ENCODE measurements around the gene ALX3. TPM values are rescaled to one million over a fixed set of nuclear protein-coding genes. Genes with fewer than 3 reads are reported as not detected.

Gene ALX3
- total RNA-seq, 6 experiments from 2014 or later: not detected

DNA sequence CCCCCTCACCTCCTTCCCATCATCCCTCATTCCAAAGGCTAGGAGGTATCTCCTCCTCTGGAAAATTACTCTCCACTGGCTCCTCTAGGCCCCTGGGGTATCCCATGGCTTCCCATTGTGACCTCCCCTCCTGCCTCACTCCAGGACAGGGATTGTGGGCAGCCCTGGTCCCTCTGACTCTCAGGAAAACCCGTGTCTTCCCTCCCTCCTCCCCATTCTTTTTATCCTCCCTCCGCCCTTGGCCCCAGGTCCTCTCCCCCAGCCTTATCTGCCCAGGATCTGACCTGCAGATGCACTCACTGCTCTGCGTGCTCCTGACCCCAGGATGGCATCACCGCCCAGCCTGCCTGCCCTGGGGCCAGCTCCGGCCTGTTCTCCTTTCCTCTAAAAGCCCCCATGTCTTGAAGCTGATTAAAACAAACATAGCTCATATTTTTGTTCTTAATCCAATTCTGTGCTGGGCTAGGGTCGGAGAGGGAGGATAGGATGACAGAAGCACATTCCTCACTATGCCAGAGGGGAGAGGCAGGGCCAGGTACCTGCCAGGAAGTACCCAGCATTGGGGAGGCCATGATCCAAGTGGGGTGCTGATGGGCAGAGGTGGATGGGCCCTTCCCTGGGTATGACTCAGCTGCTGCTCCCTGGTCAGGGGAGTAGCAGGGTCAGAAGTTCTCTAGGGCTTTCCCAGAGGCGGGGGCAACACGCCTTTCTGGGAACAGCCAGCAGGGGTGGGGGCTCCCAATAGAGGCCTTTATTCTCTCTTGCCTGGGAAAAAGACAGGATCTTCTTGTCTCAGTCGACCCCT, 28.0 kb upstream of the ALX3 start:
- no peak overlapping the region for H3K4me3 ChIP-seq
- DNase-seq (peak in 1 of 3 donors; percentile 76), ATAC-seq (peak; percentile 22 to 90 (median 46))
- no peak overlapping the region for H3K27ac ChIP-seq
- H3K36me3 ChIP-seq: no peaks in the 10 kb centered on the region
- intact Hi-C loops (cut with DNase I): no loop called here
- no peaks in the 10 kb centered on the region for H3K9me3 ChIP-seq
- H3K27me3 ChIP-seq: no peaks in the 10 kb centered on the region
- WGBS (ENCODE audit: insufficient coverage, low coverage, low lambda C conversion rate, missing lambda C conversion rate): 53% methylated on average over 6 of the region's 9 CpGs
- H3K4me1 ChIP-seq: peaks cover 0 to 19% (median 1%) of the 10 kb centered on the region in 4 donors
- TF ChIP-seq, protein P1, sequence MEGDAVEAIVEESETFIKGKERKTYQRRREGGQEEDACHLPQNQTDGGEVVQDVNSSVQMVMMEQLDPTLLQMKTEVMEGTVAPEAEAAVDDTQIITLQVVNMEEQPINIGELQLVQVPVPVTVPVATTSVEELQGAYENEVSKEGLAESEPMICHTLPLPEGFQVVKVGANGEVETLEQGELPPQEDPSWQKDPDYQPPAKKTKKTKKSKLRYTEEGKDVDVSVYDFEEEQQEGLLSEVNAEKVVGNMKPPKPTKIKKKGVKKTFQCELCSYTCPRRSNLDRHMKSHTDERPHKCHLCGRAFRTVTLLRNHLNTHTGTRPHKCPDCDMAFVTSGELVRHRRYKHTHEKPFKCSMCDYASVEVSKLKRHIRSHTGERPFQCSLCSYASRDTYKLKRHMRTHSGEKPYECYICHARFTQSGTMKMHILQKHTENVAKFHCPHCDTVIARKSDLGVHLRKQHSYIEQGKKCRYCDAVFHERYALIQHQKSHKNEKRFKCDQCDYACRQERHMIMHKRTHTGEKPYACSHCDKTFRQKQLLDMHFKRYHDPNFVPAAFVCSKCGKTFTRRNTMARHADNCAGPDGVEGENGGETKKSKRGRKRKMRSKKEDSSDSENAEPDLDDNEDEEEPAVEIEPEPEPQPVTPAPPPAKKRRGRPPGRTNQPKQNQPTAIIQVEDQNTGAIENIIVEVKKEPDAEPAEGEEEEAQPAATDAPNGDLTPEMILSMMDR (IDR thresholded peaks at IDR 0.05): no peak
- no peak for TF ChIP-seq POLR2A (IDR thresholded peaks at IDR 0.05)

DNA sequence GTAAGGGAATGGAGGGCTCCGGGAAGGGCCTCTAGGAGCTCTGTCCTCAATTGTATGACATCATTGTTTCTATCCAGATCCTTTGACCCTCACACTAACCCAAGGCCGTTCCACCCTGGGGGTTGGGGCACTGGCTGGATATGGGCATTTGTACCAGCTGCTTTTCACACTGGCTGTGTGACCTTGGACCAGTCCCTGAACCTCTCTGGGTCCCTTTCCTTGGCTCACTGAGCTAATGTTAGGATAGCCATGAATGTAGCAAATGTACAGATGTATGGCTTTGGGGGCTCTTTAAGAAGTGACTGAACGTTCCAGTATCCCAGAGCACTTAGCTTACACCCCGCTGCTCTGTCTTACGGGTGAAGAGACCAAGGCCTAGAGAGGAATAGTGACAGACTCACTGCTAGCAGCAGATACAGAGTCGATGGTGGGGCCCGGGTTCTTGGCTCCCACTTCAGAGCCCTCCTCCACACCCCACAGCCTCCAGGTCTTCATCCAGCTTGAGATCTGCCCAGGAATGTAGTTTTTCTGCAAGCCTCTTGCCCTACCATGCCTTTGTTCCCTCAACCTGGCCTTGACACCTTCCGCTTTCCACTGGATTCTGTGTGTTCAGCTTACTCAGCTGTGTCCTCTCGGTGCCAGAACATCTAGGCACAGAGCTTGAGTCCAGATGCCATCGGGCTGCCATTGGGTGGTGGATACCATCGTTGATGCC, 27.2 kb upstream of the ALX3 start:
- Histone ChIP-seq H3K4me3 (no peak overlapping the region), H3K36me3 (no peaks in the 10 kb centered on the region), H3K4me1 (peaks cover 0 to 25% (median 5%) of the 10 kb centered on the region in 4 donors), H3K27ac (no peak overlapping the region), H3K27me3 (no peaks in the 10 kb centered on the region), H3K9me3 (no peaks in the 10 kb centered on the region)
- ATAC-seq: peak in 2 of 4 donors; percentile 22 to 52
- TF ChIP-seq, protein P1 (IDR thresholded peaks at IDR 0.05): no peak
- no peak for TF ChIP-seq POLR2A (IDR thresholded peaks at IDR 0.05)
- intact Hi-C loops (cut with DNase I): no loop called here
- no peak for DNase-seq
- WGBS (ENCODE audit: insufficient coverage, low coverage, low lambda C conversion rate, missing lambda C conversion rate): 67% methylated on average over 3 of the region's 11 CpGs

- intact Hi-C loops (cut with DNase I): no loop called here
- Histone ChIP-seq H3K4me3 (no peak overlapping the region), H3K4me1 (peaks cover 0 to 35% (median 7%) of the 10 kb centered on the region in 4 donors), H3K36me3 (no peaks in the 10 kb centered on the region), H3K27me3 (no peaks in the 10 kb centered on the region), H3K27ac (no peak overlapping the region), H3K9me3 (no peaks in the 10 kb centered on the region)
- no peak for DNase-seq
- no peak for TF ChIP-seq POLR2A (IDR thresholded peaks at IDR 0.05)
- TF ChIP-seq, protein P1 (IDR thresholded peaks at IDR 0.05): no peak
- no peak for ATAC-seq
- WGBS (ENCODE audit: insufficient coverage, low coverage, low lambda C conversion rate, missing lambda C conversion rate): 6% methylated on average over 2 of the region's 7 CpGs
Observed at GRCh38 chr1:110094931-110095654, 24.6 kb upstream of the ALX3 start.

DNA sequence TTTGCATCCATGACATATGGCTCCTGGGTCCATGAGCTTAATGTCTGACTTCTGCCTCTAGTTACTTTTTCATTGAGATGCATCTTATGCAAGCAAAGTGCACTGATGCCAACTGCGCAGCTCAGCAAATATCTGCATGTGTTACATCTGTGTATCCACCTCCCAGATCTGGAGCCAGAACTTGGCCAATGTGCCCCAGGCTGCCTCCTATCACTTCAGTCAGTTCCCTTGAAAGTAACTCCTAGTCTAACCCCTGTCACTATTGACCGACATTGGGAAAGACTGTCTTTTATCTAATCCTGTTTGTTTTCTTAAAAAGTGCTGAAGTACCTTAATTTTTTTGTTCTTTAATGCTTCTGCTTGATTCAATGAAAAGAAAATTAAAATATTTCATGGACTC, 22.5 kb upstream of the ALX3 start:
- DNase-seq (peak; percentile 65 to 91 (median 90)), ATAC-seq (peak; percentile 88 to 92 (median 91))
- peak overlapping the region in 1 of 3 donors; percentile 41 for H3K27ac ChIP-seq
- 17% methylated on average over 2 of the region's 2 CpGs for WGBS (ENCODE audit: insufficient coverage, low coverage, low lambda C conversion rate, missing lambda C conversion rate)
- H3K36me3 ChIP-seq: no peaks in the 10 kb centered on the region
- TF ChIP-seq POLR2A (IDR thresholded peaks at IDR 0.05): no peak
- H3K27me3 ChIP-seq: no peaks in the 10 kb centered on the region
- H3K4me1 ChIP-seq: peaks cover 0 to 27% (median 7%) of the 10 kb centered on the region in 4 donors
- H3K4me3 ChIP-seq: no peak overlapping the region
- H3K9me3 ChIP-seq: no peaks in the 10 kb centered on the region
- intact Hi-C loops (cut with DNase I): no loop called here

Data from right lobe of liver (tissue), 6 donors.